ENCODE measurements around the gene GJA4. TPM values are rescaled to one million over a fixed set of nuclear protein-coding genes. Genes with fewer than 3 reads are reported as not detected.

GJA4 gene
- total RNA-seq, 4 donors from 2014 or later, result 9.9 to 56.1 (median 34.2) TPM

DNA sequence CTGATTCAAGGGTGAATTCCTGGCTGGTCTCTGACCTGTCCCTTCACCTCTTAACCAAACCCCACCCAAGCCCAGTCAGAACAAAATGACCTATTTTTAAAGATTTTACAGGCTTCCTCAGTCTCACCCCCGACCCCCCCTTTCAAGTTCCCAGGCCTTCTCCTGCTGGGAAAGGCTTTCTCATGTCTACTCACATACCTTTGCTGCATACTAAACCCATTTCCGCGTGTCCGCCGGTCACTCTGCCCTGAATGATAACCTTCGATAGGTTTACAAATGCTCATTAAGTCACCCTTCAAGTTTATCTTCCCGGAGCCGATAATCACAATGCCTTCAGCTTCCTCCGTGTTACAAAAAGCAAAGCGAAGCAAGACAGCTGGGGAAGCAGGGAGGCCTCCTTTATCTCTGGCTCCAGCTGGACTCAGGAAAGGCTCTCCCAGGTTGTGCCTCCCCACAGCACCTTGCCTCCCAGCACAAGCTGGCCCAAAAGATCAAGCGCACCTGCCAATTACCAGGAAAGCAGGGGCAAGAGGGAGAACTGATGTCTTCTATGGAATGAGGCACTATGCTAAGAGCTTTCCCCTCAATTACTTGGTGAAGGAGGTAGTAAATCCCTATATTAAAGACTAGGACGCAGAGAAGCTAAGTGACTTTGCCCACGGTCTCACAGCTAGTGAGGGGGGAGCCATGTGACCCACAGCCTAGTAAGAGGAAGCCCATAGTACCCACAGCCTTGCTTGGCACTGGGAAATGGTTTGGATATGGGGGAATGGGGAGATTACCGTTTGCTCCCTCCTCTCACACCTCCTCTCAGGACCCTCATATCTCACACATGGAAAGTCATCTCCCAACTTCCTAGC, 50.8 kb downstream of the GJA4 start:
- TF ChIP-seq, protein P1, sequence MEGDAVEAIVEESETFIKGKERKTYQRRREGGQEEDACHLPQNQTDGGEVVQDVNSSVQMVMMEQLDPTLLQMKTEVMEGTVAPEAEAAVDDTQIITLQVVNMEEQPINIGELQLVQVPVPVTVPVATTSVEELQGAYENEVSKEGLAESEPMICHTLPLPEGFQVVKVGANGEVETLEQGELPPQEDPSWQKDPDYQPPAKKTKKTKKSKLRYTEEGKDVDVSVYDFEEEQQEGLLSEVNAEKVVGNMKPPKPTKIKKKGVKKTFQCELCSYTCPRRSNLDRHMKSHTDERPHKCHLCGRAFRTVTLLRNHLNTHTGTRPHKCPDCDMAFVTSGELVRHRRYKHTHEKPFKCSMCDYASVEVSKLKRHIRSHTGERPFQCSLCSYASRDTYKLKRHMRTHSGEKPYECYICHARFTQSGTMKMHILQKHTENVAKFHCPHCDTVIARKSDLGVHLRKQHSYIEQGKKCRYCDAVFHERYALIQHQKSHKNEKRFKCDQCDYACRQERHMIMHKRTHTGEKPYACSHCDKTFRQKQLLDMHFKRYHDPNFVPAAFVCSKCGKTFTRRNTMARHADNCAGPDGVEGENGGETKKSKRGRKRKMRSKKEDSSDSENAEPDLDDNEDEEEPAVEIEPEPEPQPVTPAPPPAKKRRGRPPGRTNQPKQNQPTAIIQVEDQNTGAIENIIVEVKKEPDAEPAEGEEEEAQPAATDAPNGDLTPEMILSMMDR (IDR thresholded peaks at IDR 0.05; ENCODE audit: low read depth), result no peak

DNA sequence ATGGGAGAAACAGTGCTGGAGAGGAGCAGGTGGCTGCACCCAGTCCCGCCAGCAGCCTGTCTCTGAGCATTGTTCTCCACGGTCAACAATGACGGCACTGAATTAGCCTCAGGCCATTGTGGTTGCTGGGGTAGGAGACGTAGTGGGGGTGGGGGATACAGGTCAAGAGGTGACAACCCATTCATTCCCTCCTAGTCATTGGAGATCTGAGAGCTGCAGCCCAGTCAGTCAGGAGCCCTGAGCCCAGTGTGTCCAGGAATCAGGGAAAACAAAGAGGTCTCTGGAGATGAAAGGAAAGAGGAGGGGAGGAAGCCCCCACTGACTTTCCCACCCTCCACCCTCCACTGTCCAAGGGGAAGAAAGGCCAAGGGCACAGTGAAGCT, 51.4 kb downstream of the GJA4 start:
- TF ChIP-seq, protein P1 (IDR thresholded peaks at IDR 0.05; ENCODE audit: low read depth), result no peak

Other genes starting within 250 kb of the GJA4 start
- not detected for gene GJB5, start 38.0 kb upstream of the GJA4 start, total RNA-seq
- gene GJB4, start 33.3 kb upstream of the GJA4 start, total RNA-seq, result not detected
- not detected for gene GJB3, start 11.8 kb upstream of the GJA4 start, total RNA-seq
- gene SMIM12, start 66.8 kb downstream of the GJA4 start, total RNA-seq, result 10 to 100 TPM; 23.3 to 25.3 (median 24.1) TPM
- under 1 TPM in 1 of 4 donors, not detected in 3; 0.17 TPM for gene DLGAP3, start 136.7 kb downstream of the GJA4 start, total RNA-seq
- 10 to 100 TPM; 44.3 to 67.5 (median 55.2) TPM for gene TMEM35B, start 192.3 kb downstream of the GJA4 start, total RNA-seq
- 10 to 100 TPM; 16.2 to 27.5 (median 20.5) TPM for gene ZMYM6, start 238.9 kb downstream of the GJA4 start, total RNA-seq

Measured in subcutaneous adipose tissue (tissue), 4 donors.